DMS153 (cell line): ENCODE measurements around the gene PGRMC2.

Experiments used
- DNase-seq: peaks from one replicate; lab custom pipeline; 2025; lab: John Stamatoyannopoulos, UW

PGRMC2 gene

GRCh38 chr4:128298852-128299251 lies 11.2 kb upstream of the PGRMC2 start:
- DNase-seq = no peak

GRCh38 chr4:128298146-128298758 lies 10.6 kb upstream of the PGRMC2 start:
- no peak for DNase-seq

GRCh38 chr4:128295255-128295654 lies 7.6 kb upstream of the PGRMC2 start:
- no peak for DNase-seq

- no peak for DNase-seq
Observed at GRCh38 chr4:128294464-128294863, 6.9 kb upstream of the PGRMC2 start.

GRCh38 chr4:128292349-128292748 lies 4.7 kb upstream of the PGRMC2 start:
- DNase-seq = no peak

- no peak for DNase-seq
Observed at GRCh38 chr4:128291096-128291495, 3.5 kb upstream of the PGRMC2 start.

- no peak for DNase-seq
Observed at GRCh38 chr4:128290526-128290925, 2.9 kb upstream of the PGRMC2 start.

GRCh38 chr4:128289523-128290158 lies 2.0 kb upstream of the PGRMC2 start:
- no peak for DNase-seq

GRCh38 chr4:128288689-128289106 lies 1.1 kb upstream of the PGRMC2 start:
- peak; percentile 47 for DNase-seq

- DNase-seq = peak; percentile 98
Observed at GRCh38 chr4:128287871-128288688, 467 bp upstream of the PGRMC2 start.

GRCh38 chr4:128286474-128287058 lies 1.0 kb downstream of the PGRMC2 start:
- peak; percentile 9 for DNase-seq

GRCh38 chr4:128285085-128285997 lies 2.3 kb downstream of the PGRMC2 start:
- no peak for DNase-seq

- no peak for DNase-seq
Observed at GRCh38 chr4:128284317-128284716, 3.3 kb downstream of the PGRMC2 start.

GRCh38 chr4:128283071-128283470 lies 4.5 kb downstream of the PGRMC2 start:
- DNase-seq = no peak

- no peak for DNase-seq
Observed at GRCh38 chr4:128282516-128282915, 5.1 kb downstream of the PGRMC2 start.

- DNase-seq = no peak
Observed at GRCh38 chr4:128281354-128281753, 6.3 kb downstream of the PGRMC2 start.

GRCh38 chr4:128279624-128280225 lies 7.9 kb downstream of the PGRMC2 start:
- DNase-seq = no peak

GRCh38 chr4:128277856-128278255 lies 9.8 kb downstream of the PGRMC2 start:
- DNase-seq = no peak

- DNase-seq = no peak
Observed at GRCh38 chr4:128275346-128275745, 12.3 kb downstream of the PGRMC2 start.

GRCh38 chr4:128271551-128271950 lies 16.1 kb downstream of the PGRMC2 start:
- DNase-seq = no peak

- no peak for DNase-seq
Observed at GRCh38 chr4:128268970-128269369, 18.6 kb downstream of the PGRMC2 start.
